Calu3 (cell line): ENCODE results near the gene HBG1. TPM values are rescaled to one million over a fixed set of nuclear protein-coding genes. Genes with fewer than 3 reads are reported as not detected.

Experiments
- BruUV-seq: library from RNA; stranded (reverse); fragments of 400-500 nt; replicated peaks from 2 replicates; lab custom pipeline; 2021; lab: Mats Ljungman, UMichigan
- CTCF ChIA-PET: fragments of 300-600 bp; sonication (Branson Sonifier 250); formaldehyde crosslinking; loops from one replicate; lab custom pipeline; 2022; ENCODE audit warnings: antibody characterized with exemption; lab: Charles Lee
- DNase-seq: peaks from one replicate; pipeline ENCODE4 v3.0.0; 2022
- H3K27ac Mint-ChIP-seq: one replicate; pipeline ENCODE4 v1.8.0; 2022; ENCODE audit warnings: mixed read lengths; ENCODE audit not compliant: unreplicated experiment
- H3K27me3 Mint-ChIP-seq: one replicate; pipeline ENCODE4 v1.8.0; 2022; ENCODE audit warnings: mixed read lengths; ENCODE audit not compliant: unreplicated experiment
- H3K36me3 Mint-ChIP-seq: one replicate; pipeline ENCODE4 v1.8.0; 2022; ENCODE audit warnings: mild to moderate bottlenecking, moderate library complexity, mixed read lengths; ENCODE audit not compliant: insufficient read depth, unreplicated experiment
- H3K4me1 Mint-ChIP-seq: one replicate; pipeline ENCODE4 v1.8.0; 2022; ENCODE audit warnings: mild to moderate bottlenecking, low read depth, mixed read lengths; ENCODE audit not compliant: unreplicated experiment
- H3K4me3 Mint-ChIP-seq: one replicate; pipeline ENCODE4 v1.8.0; 2022; ENCODE audit warnings: mild to moderate bottlenecking, low read depth, moderate library complexity, mixed read lengths; ENCODE audit not compliant: unreplicated experiment
- H3K9me3 Mint-ChIP-seq: one replicate; pipeline ENCODE4 v1.8.0; 2022; ENCODE audit warnings: low read depth, mixed read lengths; ENCODE audit not compliant: unreplicated experiment
- CTCF ChIP-seq: fragments of 200-600 bp; IDR thresholded peaks from one replicate; pipeline ENCODE4 v1.8.0; 2022; ENCODE audit warnings: antibody characterized with exemption; ENCODE audit not compliant: unreplicated experiment
- intact Hi-C: fragments of 100-400 bp; cut with micrococcal nuclease; formaldehyde crosslinking; loops from one replicate; pipeline ENCODE4 v1.10.0; 2022; ENCODE audit not compliant: unreplicated experiment
- total RNA-seq: library from RNA; stranded (reverse); gene quantifications from 2 replicates; pipeline ENCODE4 v1.2.3, GENCODE V29; 2022

The HBG1 gene
- total RNA-seq, 1 experiment from 2014 or later: not detected

- CTCF ChIA-PET: no interaction called here
- no peaks in the 10 kb centered on the region for H3K27me3 Mint-ChIP-seq
- no peak overlapping the region for H3K4me3 Mint-ChIP-seq
- DNase-seq: no peak
- no peaks in the 10 kb centered on the region for H3K9me3 Mint-ChIP-seq
- no peak for TF ChIP-seq CTCF
- H3K27ac Mint-ChIP-seq: no peak overlapping the region
- H3K4me1 Mint-ChIP-seq: no peaks in the 10 kb centered on the region
- intact Hi-C loops: no loop called here
- H3K36me3 Mint-ChIP-seq: no peaks in the 10 kb centered on the region
- BruUV-seq: no TSS peak
Measured at GRCh38 chr11:5228124-5228523, 21.5 kb downstream of the HBG1 start.

- CTCF ChIA-PET: no interaction called here
- no TSS peak for BruUV-seq
- no peaks in the 10 kb centered on the region for H3K9me3 Mint-ChIP-seq
Measured at GRCh38 chr11:5227681-5228080, 22.0 kb downstream of the HBG1 start.

GRCh38 chr11:5226732-5227310 lies 22.8 kb downstream of the HBG1 start, which contains the start of gene HBB:
Gene HBB, minus strand, starts transcription at chr11:5227071. Its CDS starts 50 bp downstream, at chr11:5227021.
- BruUV-seq: no TSS peak
- intact Hi-C loops: no loop called here
- Mint-ChIP-seq H3K27ac (no peak within 1 kb of the TSS), H3K9me3 (no peaks in the 10 kb centered on the region), H3K4me1 (no peaks in the 10 kb centered on the region), H3K4me3 (no peak within 1 kb of the TSS), H3K27me3 (no peaks in the 10 kb centered on the region), H3K36me3 (no peaks in the 10 kb centered on the region)
- CTCF ChIA-PET: no interaction called here
- DNase-seq: no peak
- no peak for TF ChIP-seq CTCF

More at GRCh38 chr11:5227681-5228080, 22.0 kb downstream of the HBG1 start:
- H3K4me1 Mint-ChIP-seq: no peaks in the 10 kb centered on the region
- H3K27me3 Mint-ChIP-seq: no peaks in the 10 kb centered on the region
- intact Hi-C loops: no loop called here
- H3K4me3 Mint-ChIP-seq: no peak overlapping the region
- no peak overlapping the region for H3K27ac Mint-ChIP-seq
- H3K36me3 Mint-ChIP-seq: no peaks in the 10 kb centered on the region
- no peak for DNase-seq
- no peak for TF ChIP-seq CTCF

- intact Hi-C loops: no loop called here
- Mint-ChIP-seq H3K36me3 (no peaks in the 10 kb centered on the region), H3K4me3 (no peak overlapping the region), H3K27me3 (no peaks in the 10 kb centered on the region), H3K4me1 (no peaks in the 10 kb centered on the region), H3K9me3 (peaks cover 4% of the 10 kb centered on the region), H3K27ac (no peak overlapping the region)
- no peak for DNase-seq
- BruUV-seq: no TSS peak
- CTCF ChIA-PET: no interaction called here
- no peak for TF ChIP-seq CTCF
Measured at GRCh38 chr11:5225480-5225871, 24.2 kb downstream of the HBG1 start.
